ENCODE measurements around the gene UBTD1. TPM values are rescaled to one million over a fixed set of nuclear protein-coding genes. Genes with fewer than 3 reads are reported as not detected.
"Not testable (repeated sequence)": the region's sequence is repeated elsewhere in the genome, so short reads cannot be mapped to it uniquely, and the experiment has no call there.

Gene UBTD1
- total RNA-seq, 1 experiment from 2014 or later: 29.7 TPM

GRCh38 chr10:97540669-97541500 lies 42.2 kb downstream of the UBTD1 start:
- Histone ChIP-seq H3K27me3 (no peaks in the 10 kb centered on the region), H3K9me3 (no peaks in the 10 kb centered on the region), H3K36me3 (no peaks in the 10 kb centered on the region), H3K4me3 (no peak overlapping the region)
- peak; percentile 94 for DNase-seq

- peak overlapping the region; percentile 19; the same call in 1 of the 2 replicates for H3K4me3 ChIP-seq
- DNase-seq: peak; percentile 91
- H3K27me3 ChIP-seq: no peaks in the 10 kb centered on the region
- no peaks in the 10 kb centered on the region for H3K9me3 ChIP-seq
- H3K36me3 ChIP-seq: no peaks in the 10 kb centered on the region
These were observed 43.7 kb downstream of the UBTD1 start for GRCh38 chr10:97542169-97543024.

GRCh38 chr10:97543025-97543546 lies 44.4 kb downstream of the UBTD1 start:
- DNase-seq: peak; percentile 97
- no peaks in the 10 kb centered on the region for H3K9me3 ChIP-seq
- H3K4me3 ChIP-seq: no peak overlapping the region
- no peaks in the 10 kb centered on the region for H3K27me3 ChIP-seq
- H3K36me3 ChIP-seq: no peaks in the 10 kb centered on the region

- H3K36me3 ChIP-seq: no peaks in the 10 kb centered on the region
- DNase-seq: no peak
These were observed 47.9 kb downstream of the UBTD1 start for GRCh38 chr10:97546456-97547270.

GRCh38 chr10:97547271-97547600 lies 48.5 kb downstream of the UBTD1 start:
- H3K27me3 ChIP-seq: no peaks in the 10 kb centered on the region
- H3K4me3 ChIP-seq: no peak overlapping the region
- DNase-seq: no peak
- no peaks in the 10 kb centered on the region for H3K36me3 ChIP-seq
- no peaks in the 10 kb centered on the region for H3K9me3 ChIP-seq

More at GRCh38 chr10:97546456-97547270, 47.9 kb downstream of the UBTD1 start:
- Histone ChIP-seq H3K9me3 (no peaks in the 10 kb centered on the region), H3K27me3 (no peaks in the 10 kb centered on the region), H3K4me3 (no peak overlapping the region)

- no peaks in the 10 kb centered on the region for H3K9me3 ChIP-seq
- H3K27me3 ChIP-seq: no peaks in the 10 kb centered on the region
- H3K36me3 ChIP-seq: no peaks in the 10 kb centered on the region
- no peak for DNase-seq
- no peak overlapping the region for H3K4me3 ChIP-seq
These were observed 49.2 kb downstream of the UBTD1 start for GRCh38 chr10:97547962-97548361.

GRCh38 chr10:97548828-97549455 lies 50.2 kb downstream of the UBTD1 start:
- no peak for DNase-seq
- Histone ChIP-seq H3K27me3 (no peaks in the 10 kb centered on the region), H3K36me3 (no peaks in the 10 kb centered on the region), H3K9me3 (no peaks in the 10 kb centered on the region), H3K4me3 (no peak overlapping the region)

GRCh38 chr10:97549587-97550322 lies 51.0 kb downstream of the UBTD1 start:
- DNase-seq: no peak
- Histone ChIP-seq H3K36me3 (no peaks in the 10 kb centered on the region), H3K9me3 (no peaks in the 10 kb centered on the region), H3K27me3 (no peaks in the 10 kb centered on the region), H3K4me3 (no peak overlapping the region)

GRCh38 chr10:97550336-97551149 lies 51.8 kb downstream of the UBTD1 start:
- H3K36me3 ChIP-seq: no peaks in the 10 kb centered on the region
- no peak overlapping the region for H3K4me3 ChIP-seq
- no peak for DNase-seq
- H3K9me3 ChIP-seq: no peaks in the 10 kb centered on the region
- H3K27me3 ChIP-seq: no peaks in the 10 kb centered on the region

GRCh38 chr10:97551271-97551670 lies 52.5 kb downstream of the UBTD1 start:
- Histone ChIP-seq H3K27me3 (no peaks in the 10 kb centered on the region), H3K9me3 (no peaks in the 10 kb centered on the region), H3K36me3 (no peaks in the 10 kb centered on the region), H3K4me3 (no peak overlapping the region)
- DNase-seq: no peak

GRCh38 chr10:97553575-97554031 lies 54.9 kb downstream of the UBTD1 start:
- Histone ChIP-seq H3K36me3 (no peaks in the 10 kb centered on the region), H3K27me3 (no peaks in the 10 kb centered on the region), H3K9me3 (no peaks in the 10 kb centered on the region), H3K4me3 (no peak overlapping the region)
- DNase-seq: peak; percentile 67

GRCh38 chr10:97554336-97554735 lies 55.6 kb downstream of the UBTD1 start:
- not testable (repeated sequence) for H3K9me3 ChIP-seq, H3K27me3 ChIP-seq, H3K36me3 ChIP-seq, H3K4me3 ChIP-seq, DNase-seq

- not testable (repeated sequence) for H3K27me3 ChIP-seq, H3K9me3 ChIP-seq, H3K4me3 ChIP-seq, H3K36me3 ChIP-seq, DNase-seq
These were observed 56.8 kb downstream of the UBTD1 start for GRCh38 chr10:97555541-97555940.

- peak overlapping the region; percentile 23; the same call in 1 of the 2 replicates for H3K4me3 ChIP-seq
- H3K9me3 ChIP-seq, H3K27me3 ChIP-seq, H3K36me3 ChIP-seq: not testable (repeated sequence)
- DNase-seq: peak; percentile 47
These were observed 62.1 kb downstream of the UBTD1 start for GRCh38 chr10:97560731-97561381.

Measured in MG63 (cell line).